RWPE2 (cell line): ENCODE results near the gene RILP.

Source experiments
- ATAC-seq: fragments of 200-7000 bp; cut with Tn5 transposase; 3 replicates; pipeline ENCODE4 v1.9.1; 2021; ENCODE audit warnings: low read depth
- DNase-seq: peaks from one replicate; pipeline ENCODE4 v3.0.0-alpha.2; 2020; ENCODE audit warnings: low spot score
- H3K27ac ChIP-seq: fragments of 450-650 bp; 2 replicates; pipeline ENCODE4 v1.5.1; 2017; ENCODE audit warnings: mild to moderate bottlenecking; ENCODE audit not compliant: poor library complexity, severe bottlenecking
- H3K27me3 ChIP-seq: fragments of 250-450 bp; sonication (Bioruptor Pico); 2 replicates; pipeline ENCODE4 v1.5.1; 2021; ENCODE audit warnings: mild to moderate bottlenecking, moderate library complexity; ENCODE audit not compliant: insufficient read depth, poor library complexity, severe bottlenecking
- H3K36me3 ChIP-seq: fragments of 250-450 bp; sonication (Bioruptor Pico); 2 replicates; pipeline ENCODE4 v1.5.1; 2020; ENCODE audit warnings: low read depth, mild to moderate bottlenecking, moderate library complexity
- H3K4me1 ChIP-seq: fragments of 250-450 bp; sonication (Bioruptor Pico); 2 replicates; pipeline ENCODE4 v1.5.1; 2021; ENCODE audit warnings: mild to moderate bottlenecking, moderate library complexity; ENCODE audit not compliant: insufficient read depth, poor library complexity, severe bottlenecking
- H3K4me3 ChIP-seq: fragments of 250-450 bp; sonication (Bioruptor Pico); 2 replicates; pipeline ENCODE4 v1.5.1; 2021; ENCODE audit warnings: mild to moderate bottlenecking, moderate library complexity; ENCODE audit not compliant: severe bottlenecking
- H3K9me3 ChIP-seq: fragments of 250-450 bp; sonication (Bioruptor Pico); 2 replicates; pipeline ENCODE4 v1.5.1; 2021; ENCODE audit warnings: mild to moderate bottlenecking, moderate library complexity; ENCODE audit not compliant: severe bottlenecking
- CTCF ChIP-seq: fragments of 450-650 bp; IDR thresholded peaks from one replicate; pipeline ENCODE4 v1.5.1; 2017; ENCODE audit warnings: mild to moderate bottlenecking, moderate library complexity; ENCODE audit not compliant: poor library complexity, severe bottlenecking

RILP gene

GRCh38 chr17:1625581-1625980 is 24.1 kb downstream of the RILP start:
- TF ChIP-seq CTCF: no peak
- no peak for ATAC-seq
- H3K36me3 ChIP-seq: peaks cover 9% of the 10 kb centered on the region; the same call in 1 of the 2 replicates

GRCh38 chr17:1625053-1625452 is 24.6 kb downstream of the RILP start:
- DNase-seq (no peak), ATAC-seq (no peak)
- TF ChIP-seq CTCF: no peak
- no peaks in the 10 kb centered on the region for H3K27me3 ChIP-seq
- H3K4me3 ChIP-seq: no peak overlapping the region
- no peaks in the 10 kb centered on the region for H3K4me1 ChIP-seq
- H3K36me3 ChIP-seq: peaks cover 9% of the 10 kb centered on the region; the same call in 1 of the 2 replicates
- H3K9me3 ChIP-seq: no peaks in the 10 kb centered on the region
- H3K27ac ChIP-seq: no peak overlapping the region

More at GRCh38 chr17:1625581-1625980, 24.1 kb downstream of the RILP start:
- no peak for DNase-seq
- no peaks in the 10 kb centered on the region for H3K27me3 ChIP-seq
- no peaks in the 10 kb centered on the region for H3K9me3 ChIP-seq
- no peaks in the 10 kb centered on the region for H3K4me1 ChIP-seq
- no peak overlapping the region for H3K27ac ChIP-seq
- no peak overlapping the region for H3K4me3 ChIP-seq

- no peaks in the 10 kb centered on the region for H3K4me1 ChIP-seq
- no peak for TF ChIP-seq CTCF
Observed at GRCh38 chr17:1624650-1625049, 25.0 kb downstream of the RILP start.

GRCh38 chr17:1623057-1623630 is 26.5 kb downstream of the RILP start:
- no peaks in the 10 kb centered on the region for H3K27me3 ChIP-seq
- DNase-seq (no peak), ATAC-seq (no peak)
- no peaks in the 10 kb centered on the region for H3K9me3 ChIP-seq
- TF ChIP-seq CTCF: no peak
- H3K36me3 ChIP-seq: peaks cover 9% of the 10 kb centered on the region; the same call in 1 of the 2 replicates
- no peak overlapping the region for H3K27ac ChIP-seq
- no peak overlapping the region for H3K4me3 ChIP-seq
- no peaks in the 10 kb centered on the region for H3K4me1 ChIP-seq

More at GRCh38 chr17:1624650-1625049, 25.0 kb downstream of the RILP start:
- H3K27ac ChIP-seq: no peak overlapping the region
- peaks cover 9% of the 10 kb centered on the region; the same call in 1 of the 2 replicates for H3K36me3 ChIP-seq
- H3K4me3 ChIP-seq: no peak overlapping the region
- no peaks in the 10 kb centered on the region for H3K27me3 ChIP-seq
- DNase-seq (no peak), ATAC-seq (no peak)
- no peaks in the 10 kb centered on the region for H3K9me3 ChIP-seq

- no peak for TF ChIP-seq CTCF
- no peak overlapping the region for H3K4me3 ChIP-seq
- no peak for ATAC-seq
- no peaks in the 10 kb centered on the region for H3K9me3 ChIP-seq
- H3K27ac ChIP-seq: no peak overlapping the region
- peaks cover 1% of the 10 kb centered on the region; the same call in 1 of the 2 replicates for H3K36me3 ChIP-seq
- no peaks in the 10 kb centered on the region for H3K4me1 ChIP-seq
- H3K27me3 ChIP-seq: no peaks in the 10 kb centered on the region
- no peak for DNase-seq
Observed at GRCh38 chr17:1621273-1621954, 28.3 kb downstream of the RILP start.
